Liver (tissue), 9 donors: ENCODE results near the gene PROS1. TPM values are rescaled to one million over a fixed set of nuclear protein-coding genes. Genes with fewer than 3 reads are reported as not detected.

Experiments used
- DNase-seq: peaks from one replicate; pipeline ENCODE4 v3.0.0-alpha.2; 2017; ENCODE audit warnings: low spot score
- H3K27ac ChIP-seq, 2 donors: one replicate each; pipeline ENCODE4 v1.7.0; 2013; ENCODE audit warnings: inconsistent platforms in 2 of 2, low read length in 2 of 2, control low read depth in 1 of 2, low read depth in 1 of 2, mild to moderate bottlenecking in 1 of 2
- H3K27me3 ChIP-seq, 4 donors: one replicate each; pipeline versions ENCODE4 v1.6.1 to v1.7.0; 2013; ENCODE audit warnings: low read length in 3 of 4, inconsistent platforms in 1 of 4, mild to moderate bottlenecking in 1 of 4, moderate library complexity in 1 of 4; ENCODE audit not compliant: control insufficient read depth in 4 of 4, insufficient read depth in 4 of 4
- H3K36me3 ChIP-seq, 4 donors: one replicate each; pipeline versions ENCODE4 v1.6.1 to v1.7.0; 2013; ENCODE audit warnings: low read length in 3 of 4, mild to moderate bottlenecking in 3 of 4, low read depth in 1 of 4, moderate library complexity in 1 of 4; ENCODE audit not compliant: control insufficient read depth in 4 of 4, insufficient read depth in 3 of 4
- H3K4me1 ChIP-seq, 4 donors: one replicate each; pipeline versions ENCODE4 v1.6.1 to v1.7.0; 2013; ENCODE audit warnings: low read length in 3 of 4, mild to moderate bottlenecking in 3 of 4, moderate library complexity in 1 of 4; ENCODE audit not compliant: control insufficient read depth in 4 of 4, insufficient read depth in 4 of 4
- H3K4me3 ChIP-seq, 3 donors: one replicate each; pipeline versions ENCODE4 v1.6.1 to v1.7.0; 2013; ENCODE audit warnings: low read length in 3 of 3, control low read depth in 1 of 3, low read depth in 1 of 3, mild to moderate bottlenecking in 1 of 3
- H3K9ac ChIP-seq, 2 donors: one replicate each; pipeline ENCODE4 v1.7.0; 2013; ENCODE audit warnings: low read length in 2 of 2, mild to moderate bottlenecking in 2 of 2, moderate library complexity in 2 of 2, control low read depth in 1 of 2, low read depth in 1 of 2
- H3K9me3 ChIP-seq, 4 donors: one replicate each; pipeline versions ENCODE4 v1.6.1 to v1.7.0; 2013; ENCODE audit warnings: low read length in 3 of 4; ENCODE audit not compliant: control insufficient read depth in 4 of 4
- EGR1 ChIP-seq, 2 donors: IDR thresholded peaks; 2 replicates each; pipeline ENCODE4 v1.6.1; 2016 to 2018; ENCODE audit warnings: antibody characterized with exemption in 2 of 2, low read depth in 2 of 2
- FOXA1 ChIP-seq: IDR thresholded peaks from 2 replicates; pipeline ENCODE4 v1.6.1; 2016; ENCODE audit warnings: antibody characterized with exemption
- FOXA2 ChIP-seq: IDR thresholded peaks from 2 replicates; pipeline ENCODE4 v1.6.1; 2016; ENCODE audit warnings: antibody characterized with exemption
- GABPA ChIP-seq, 2 donors: IDR thresholded peaks in 1 of 2; conservative IDR thresholded peaks in 1 of 2; 2 replicates each; pipeline ENCODE4 v1.6.1; 2016; ENCODE audit warnings: antibody characterized with exemption in 2 of 2, mild to moderate bottlenecking in 1 of 2, moderate library complexity in 1 of 2
- HNF4A ChIP-seq, 2 donors: conservative IDR thresholded peaks; 2 replicates each; pipeline ENCODE4 v1.6.1; 2016; ENCODE audit warnings: antibody characterized with exemption in 2 of 2, mild to moderate bottlenecking in 2 of 2
- HNF4G ChIP-seq: IDR thresholded peaks from 2 replicates; pipeline ENCODE4 v1.6.1; 2016; ENCODE audit warnings: antibody characterized with exemption
- JUND ChIP-seq, 2 donors: IDR thresholded peaks; 2 replicates each; pipeline ENCODE4 v1.6.1; 2016; ENCODE audit warnings: antibody characterized with exemption in 2 of 2
- NR2F2 ChIP-seq: IDR thresholded peaks from 2 replicates; pipeline ENCODE4 v1.6.1; 2016; ENCODE audit warnings: antibody characterized with exemption
- REST ChIP-seq: IDR thresholded peaks from 2 replicates; pipeline ENCODE4 v1.6.1; 2016; ENCODE audit warnings: antibody characterized with exemption, mild to moderate bottlenecking
- RXRA ChIP-seq, 2 donors: IDR thresholded peaks; 2 replicates each; pipeline ENCODE4 v1.6.1; 2017 to 2018; ENCODE audit warnings: antibody characterized with exemption in 2 of 2, mild to moderate bottlenecking in 1 of 2
- SP1 ChIP-seq: IDR thresholded peaks from 2 replicates; pipeline ENCODE4 v1.6.1; 2018; ENCODE audit warnings: antibody characterized with exemption, mild to moderate bottlenecking
- TAF1 ChIP-seq: conservative IDR thresholded peaks from 2 replicates; pipeline ENCODE4 v1.6.1; 2016; ENCODE audit warnings: antibody characterized with exemption, mild to moderate bottlenecking
- YY1 ChIP-seq: IDR thresholded peaks from 2 replicates; pipeline ENCODE4 v1.6.1; 2016; ENCODE audit warnings: antibody characterized with exemption, mild to moderate bottlenecking
- WGBS: extraction: QIAGEN DNeasy Blood & Tissue Kit; methylation state at CpG from one replicate; pipeline ENCODE4 v1.1.7; 2013; 5-methylcytosine and 5-hydroxymethylcytosine counted together
- polyA plus RNA-seq, 2 donors: library from polyadenylated mRNA; stranded (reverse) in 1 of 2; unstranded in 1 of 2; fragments of 200-250 nt in 1 of 2; fragments of >200 nt in 1 of 2; fragmentation: Nextera tagmentation in 1 of 2; extraction: Ambion mirVana in 1 of 2; gene quantifications; one replicate each; pipeline versions ENCODE4 v1.2.1 to v1.2.3, GENCODE V29; 2013 to 2015
- total RNA-seq, 2 donors: library from RNA; depleted of rRNA; stranded (reverse); fragments of >200 nt; gene quantifications; one replicate each; pipeline ENCODE4 v1.2.3, GENCODE V29; 2014
- TF ChIP-seq, protein P1 (sequence below): fragments of 150-350 bp; IDR thresholded peaks from 2 replicates; pipeline ENCODE4 v1.5.1; 2017; ENCODE audit warnings: improper control_type of control experiment, low read depth, low read length; ENCODE audit not compliant: missing input control
- TF ChIP-seq, protein P2 (sequence below): IDR thresholded peaks from 2 replicates; pipeline ENCODE4 v1.6.1; 2016; ENCODE audit warnings: antibody characterized with exemption
- donor health status: healthy.
- donor health status: healthy.
- donor health status: healthy.
- donor health status: healthy.
- donor health status: healthy.

Gene PROS1
- total and polyA plus RNA-seq, 4 donors: 88.9 to 252 (median 143) TPM

GRCh38 chr3:94001827-94002495 is 28.3 kb upstream of the PROS1 start:
- Histone ChIP-seq H3K4me3 (no peak overlapping the region), H3K9ac (no peak overlapping the region), H3K4me1 (peaks cover 0 to 5% (median 1%) of the 10 kb centered on the region in 4 donors), H3K27ac (no peak overlapping the region), H3K27me3 (no peaks in the 10 kb centered on the region), H3K9me3 (no peaks in the 10 kb centered on the region), H3K36me3 (no peaks in the 10 kb centered on the region)
- no peak for DNase-seq
- WGBS: 93% methylated on average over 3 of the region's 3 CpGs
- no peak for TF ChIP-seq REST
- TF ChIP-seq RXRA (IDR thresholded peaks at IDR 0.05): no peak
- TF ChIP-seq SP1: no peak
- no peak for TF ChIP-seq HNF4A (conservative IDR thresholded peaks at IDR 0.05)
- no peak for TF ChIP-seq FOXA2
- TF ChIP-seq JUND (IDR thresholded peaks at IDR 0.05): no peak
- no peak for TF ChIP-seq EGR1 (IDR thresholded peaks at IDR 0.05; ENCODE audit: low read depth in 2 of 2)
- no peak for TF ChIP-seq FOXA1
- TF ChIP-seq HNF4G: no peak
- TF ChIP-seq, protein P1, sequence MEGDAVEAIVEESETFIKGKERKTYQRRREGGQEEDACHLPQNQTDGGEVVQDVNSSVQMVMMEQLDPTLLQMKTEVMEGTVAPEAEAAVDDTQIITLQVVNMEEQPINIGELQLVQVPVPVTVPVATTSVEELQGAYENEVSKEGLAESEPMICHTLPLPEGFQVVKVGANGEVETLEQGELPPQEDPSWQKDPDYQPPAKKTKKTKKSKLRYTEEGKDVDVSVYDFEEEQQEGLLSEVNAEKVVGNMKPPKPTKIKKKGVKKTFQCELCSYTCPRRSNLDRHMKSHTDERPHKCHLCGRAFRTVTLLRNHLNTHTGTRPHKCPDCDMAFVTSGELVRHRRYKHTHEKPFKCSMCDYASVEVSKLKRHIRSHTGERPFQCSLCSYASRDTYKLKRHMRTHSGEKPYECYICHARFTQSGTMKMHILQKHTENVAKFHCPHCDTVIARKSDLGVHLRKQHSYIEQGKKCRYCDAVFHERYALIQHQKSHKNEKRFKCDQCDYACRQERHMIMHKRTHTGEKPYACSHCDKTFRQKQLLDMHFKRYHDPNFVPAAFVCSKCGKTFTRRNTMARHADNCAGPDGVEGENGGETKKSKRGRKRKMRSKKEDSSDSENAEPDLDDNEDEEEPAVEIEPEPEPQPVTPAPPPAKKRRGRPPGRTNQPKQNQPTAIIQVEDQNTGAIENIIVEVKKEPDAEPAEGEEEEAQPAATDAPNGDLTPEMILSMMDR: no peak
- TF ChIP-seq, protein P2, sequence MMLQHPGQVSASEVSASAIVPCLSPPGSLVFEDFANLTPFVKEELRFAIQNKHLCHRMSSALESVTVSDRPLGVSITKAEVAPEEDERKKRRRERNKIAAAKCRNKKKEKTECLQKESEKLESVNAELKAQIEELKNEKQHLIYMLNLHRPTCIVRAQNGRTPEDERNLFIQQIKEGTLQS: no peak
- no peak for TF ChIP-seq NR2F2
- no peak for TF ChIP-seq YY1
- TF ChIP-seq TAF1: no peak
- TF ChIP-seq GABPA (IDR thresholded peaks at IDR 0.05 in 1 of 2, conservative IDR thresholded peaks at IDR 0.05 in 1 of 2): no peak

GRCh38 chr3:94001191-94001590 is 27.5 kb upstream of the PROS1 start:
- Histone ChIP-seq H3K9ac (no peak overlapping the region), H3K4me3 (no peak overlapping the region), H3K27me3 (no peaks in the 10 kb centered on the region), H3K4me1 (peaks cover 0 to 5% (median 1%) of the 10 kb centered on the region in 4 donors), H3K9me3 (no peaks in the 10 kb centered on the region), H3K27ac (no peak overlapping the region), H3K36me3 (no peaks in the 10 kb centered on the region)
- TF ChIP-seq, protein P2: no peak
- no peak for TF ChIP-seq FOXA1
- TF ChIP-seq TAF1: no peak
- TF ChIP-seq FOXA2: no peak
- TF ChIP-seq, protein P1: no peak
- no peak for TF ChIP-seq REST
- 68% methylated on average over 1 of the region's 1 CpG for WGBS
- DNase-seq: no peak
